ENCODE data around the gene GLA. TPM values are rescaled to one million over a fixed set of nuclear protein-coding genes. Genes with fewer than 3 reads are reported as not detected.

GLA gene
- 22.1 and 30.4 TPM in 2 replicates for total RNA-seq

DNA sequence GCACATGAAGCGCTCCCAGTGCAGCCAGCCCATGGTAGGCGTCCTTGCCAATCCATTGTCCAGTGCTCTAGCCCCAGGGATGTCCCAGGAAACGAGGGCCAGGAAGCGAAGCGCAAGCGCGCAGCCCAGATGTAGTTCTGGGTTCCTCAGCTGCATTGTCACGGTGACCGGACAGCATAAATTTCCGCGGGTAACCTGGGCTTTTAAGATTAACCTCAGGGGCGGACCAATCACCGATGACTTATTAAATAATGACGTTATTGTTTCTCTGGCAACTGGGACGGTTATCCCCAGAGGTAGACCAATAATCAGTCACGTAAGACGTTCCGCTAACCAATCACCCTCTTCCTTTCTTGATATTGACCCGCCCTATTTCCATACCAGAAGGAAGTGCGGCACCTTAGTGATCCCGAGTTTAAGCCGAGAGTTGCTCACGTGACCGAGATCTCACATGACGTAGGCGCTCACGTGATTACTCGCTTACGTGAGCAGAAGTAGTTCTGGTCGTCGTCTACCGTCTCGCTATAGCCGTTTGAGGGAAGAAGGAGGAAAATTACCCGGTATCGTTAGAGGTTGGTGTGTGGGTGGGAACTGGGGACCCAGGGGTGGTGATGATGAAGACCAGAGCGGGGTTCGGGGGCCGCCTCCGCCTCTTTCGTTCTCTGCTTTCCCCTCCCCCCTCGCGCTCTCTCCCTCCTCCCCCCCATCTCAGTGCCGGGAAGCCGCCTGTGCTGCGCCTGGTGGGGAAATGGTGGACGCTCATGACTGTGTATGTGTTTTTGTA is at the start of gene GLA, which contains the start of gene HNRNPH2:
Gene GLA (minus strand): TSS at position 178 of the 784 bp plus-strand sequence. CDS start 22 bp downstream, at position 156.
Gene HNRNPH2 (plus strand): TSS at position 475 of the 784 bp plus-strand sequence. CDS start 3,767 bp downstream, outside the sequence.

DNA sequence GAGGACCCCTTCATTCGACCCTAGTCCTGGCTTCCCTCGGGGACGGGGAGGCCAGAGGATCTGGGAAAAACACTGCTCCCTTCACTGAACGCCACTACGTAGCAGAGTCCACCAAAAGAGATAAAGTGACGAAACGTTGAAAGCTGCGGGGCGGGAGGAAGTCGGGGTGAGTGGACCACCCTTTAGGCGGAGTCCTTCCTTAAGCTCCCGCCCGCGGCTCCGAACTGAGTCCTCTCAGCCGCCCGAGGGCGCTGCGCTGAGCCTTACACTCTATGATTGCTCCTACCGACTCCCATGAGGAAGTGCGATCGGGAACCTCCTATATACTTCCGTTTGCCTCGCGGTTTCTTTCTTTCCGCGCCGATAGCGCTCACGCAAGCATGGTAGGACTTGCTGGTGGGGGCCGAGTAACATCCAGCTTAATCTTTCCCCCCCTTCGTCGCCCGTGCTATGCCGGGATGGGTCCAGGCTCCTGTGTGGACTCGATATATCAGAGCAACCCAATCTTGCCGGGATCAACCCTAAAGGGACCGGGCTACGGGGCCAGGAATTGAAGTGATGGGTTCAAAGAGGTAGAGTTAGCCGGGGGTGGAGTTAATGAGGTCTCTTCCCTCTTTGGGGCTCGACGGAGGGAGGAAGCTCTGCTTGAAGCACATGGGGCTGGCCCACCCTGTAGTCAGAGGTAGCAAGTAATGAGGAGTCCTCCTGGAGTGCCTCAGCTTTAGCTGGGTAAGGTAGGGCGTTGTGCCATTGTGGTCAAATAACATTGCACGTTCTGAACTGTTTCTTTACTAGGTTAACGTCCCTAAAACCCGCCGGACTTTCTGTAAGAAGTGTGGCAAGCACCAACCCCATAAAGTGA is 16.8 kb downstream of the GLA start, which contains the start of gene RPL36A:
Gene RPL36A (plus strand): TSS at position 348 of the 862 bp plus-strand sequence. CDS start 33 bp downstream, at position 381.

DNA sequence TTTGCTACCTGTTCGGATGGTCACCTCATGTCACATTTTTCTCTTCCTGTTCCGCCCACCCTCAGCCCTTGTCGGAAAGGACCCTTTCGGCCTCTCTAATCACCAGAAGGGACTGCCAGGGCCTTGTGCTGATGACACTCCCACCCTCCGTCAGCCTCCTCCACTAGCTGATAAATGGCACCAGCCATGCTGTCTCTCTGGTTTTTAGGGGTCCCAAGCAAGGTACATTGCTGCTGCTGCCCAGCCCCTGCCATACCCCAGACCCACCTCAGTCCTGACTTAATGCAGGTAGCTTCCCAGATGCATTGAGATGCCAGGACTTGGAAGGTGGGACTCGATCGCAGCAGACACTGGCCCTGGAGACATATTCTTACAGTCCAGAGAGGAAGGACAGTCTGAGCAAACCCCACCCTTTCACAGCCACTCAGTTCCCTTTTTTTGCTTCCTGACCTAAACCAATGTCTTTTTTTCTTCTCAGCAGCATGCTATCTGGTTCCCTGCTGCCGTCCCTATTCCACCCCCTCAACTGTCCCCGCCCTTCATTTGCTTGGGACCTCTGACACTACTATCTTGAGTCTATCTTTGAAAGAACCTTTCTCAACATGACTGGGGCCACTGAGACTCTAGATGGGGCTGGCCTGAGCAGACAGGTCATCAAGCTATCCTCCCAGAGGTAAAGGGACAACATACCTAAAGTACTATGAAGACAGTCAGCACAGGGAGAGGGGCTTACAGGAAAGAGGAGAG is 21.8 kb downstream of the GLA start, which contains the start of gene BTK:
Gene BTK (minus strand): TSS at position 397 of the 747 bp plus-strand sequence. CDS start 10,907 bp downstream, outside the sequence.

DNA sequence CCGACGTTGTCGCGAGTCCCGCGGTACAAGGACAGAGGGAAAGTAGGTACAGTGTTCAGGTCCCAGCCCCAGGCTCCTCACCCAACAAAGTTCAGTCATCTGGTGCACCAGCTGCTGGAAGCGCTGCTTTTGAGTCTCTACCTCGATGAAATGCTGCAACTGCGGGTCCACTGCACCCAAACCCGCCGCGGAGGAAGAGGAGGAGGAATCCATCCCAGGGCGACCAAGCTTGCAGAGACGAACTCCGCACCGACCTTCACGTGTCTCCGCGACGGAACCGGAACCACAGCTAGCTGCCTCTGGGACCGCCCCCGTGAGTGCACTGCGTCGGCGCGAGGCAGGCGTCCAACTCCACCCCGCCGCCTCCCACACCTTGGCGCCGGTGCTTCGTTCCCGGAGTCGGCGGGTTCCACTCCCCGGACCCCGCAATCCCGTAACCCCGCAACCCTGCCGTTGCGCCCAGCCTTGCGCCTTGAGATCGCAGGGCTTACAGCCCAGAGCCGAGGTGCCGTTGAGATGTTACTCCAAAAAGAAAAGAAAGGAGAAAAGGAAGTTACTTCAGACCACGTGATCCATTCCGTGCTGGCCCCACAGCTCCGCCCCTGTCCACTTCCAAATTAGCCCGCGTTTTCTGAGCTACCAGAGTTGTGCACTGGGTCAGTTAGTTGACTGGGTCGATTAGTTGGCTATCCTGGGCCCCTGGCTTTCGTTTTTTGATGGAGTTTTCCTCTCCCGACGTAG is 59.1 kb downstream of the GLA start, which contains the start of gene TIMM8A:
Gene TIMM8A (minus strand): TSS at position 291 of the 741 bp plus-strand sequence. CDS start 78 bp downstream, at position 213.

Other genes starting within 250 kb of the GLA start
- gene DRP2, start 188.1 kb downstream of the GLA start, total RNA-seq = 0.80 and 1.3 TPM in 2 replicates
- 0.16 and 1.0 TPM in 2 replicates for gene TAF7L, start 116.6 kb downstream of the GLA start, total RNA-seq
- 3.2 and 7.0 TPM in 2 replicates for gene TIMM8A, start 59.2 kb downstream of the GLA start, total RNA-seq
- gene BTK, start 21.7 kb downstream of the GLA start, total RNA-seq = not detected in 2 replicates
- gene RPL36A, start 16.9 kb downstream of the GLA start, total RNA-seq = 453 and 4,357 TPM in 2 replicates
- 42.1 and 58.7 TPM in 2 replicates for gene HNRNPH2, start 297 bp upstream of the GLA start, total RNA-seq
- 3.1 and 4.4 TPM in 2 replicates for gene ARMCX4, start 77.5 kb upstream of the GLA start, total RNA-seq
- 19.3 and 25.5 TPM in 2 replicates for gene ARMCX1, start 142.6 kb upstream of the GLA start, total RNA-seq
- gene ARMCX6, start 210.1 kb upstream of the GLA start, total RNA-seq = 30.0 and 30.3 TPM in 2 replicates
- 26.0 and 46.7 TPM in 2 replicates for gene ARMCX3, start 215.2 kb upstream of the GLA start, total RNA-seq